T-helper 2 cell treated with Interferon-gamma antibody and Interleukin-4, amounts not matched to agents 5 μg/mL and 100 μg/mL, for 36 hours (primary cell): ENCODE data around the gene RBM14.
"Not testable (repeated sequence)": the region's sequence is repeated elsewhere in the genome, so short reads cannot be mapped to it uniquely, and the experiment has no call there.

Experiments
- DNase-seq: peaks from one replicate; pipeline ENCODE4 v3.0.0; 2021; ENCODE audit warnings: low spot score
- H3K27ac Mint-ChIP-seq: one replicate; pipeline ENCODE4 v1.8.0; 2021; ENCODE audit warnings: mild to moderate bottlenecking, mixed read lengths
- H3K27me3 Mint-ChIP-seq: one replicate; pipeline ENCODE4 v1.8.0; 2021; ENCODE audit warnings: low read depth, mixed read lengths
- H3K36me3 Mint-ChIP-seq: one replicate; pipeline ENCODE4 v1.8.0; 2021; ENCODE audit warnings: low read depth, mixed read lengths
- H3K4me1 Mint-ChIP-seq: one replicate; pipeline ENCODE4 v1.8.0; 2021; ENCODE audit warnings: low read depth, mixed read lengths
- H3K4me3 Mint-ChIP-seq: one replicate; pipeline ENCODE4 v1.8.0; 2022; ENCODE audit warnings: mild to moderate bottlenecking, moderate library complexity, mixed read lengths
- H3K9me3 Mint-ChIP-seq: one replicate; pipeline ENCODE4 v1.8.0; 2021; ENCODE audit warnings: mixed read lengths

Gene RBM14

GRCh38 chr11:66616379-66617154, at the start of gene RBM14:
Gene RBM14 (plus strand): TSS chr11:66616630. CDS start chr11:66616721, 91 bp downstream.
- H3K36me3 Mint-ChIP-seq, result peaks cover 53% of the 10 kb centered on the region
- H3K27me3 Mint-ChIP-seq, result no peaks in the 10 kb centered on the region
- peaks cover 28% of the 10 kb centered on the region for H3K4me1 Mint-ChIP-seq
- peak within 1 kb of the TSS; percentile 98 for H3K27ac Mint-ChIP-seq
- no peaks in the 10 kb centered on the region for H3K9me3 Mint-ChIP-seq
- DNase-seq, result peak; percentile 98
- peak within 1 kb of the TSS; percentile 99 for H3K4me3 Mint-ChIP-seq

GRCh38 chr11:66567787-66568123, 48.7 kb upstream of the RBM14 start:
- no peak for DNase-seq
- no peaks in the 10 kb centered on the region for H3K36me3 Mint-ChIP-seq
- no peaks in the 10 kb centered on the region for H3K9me3 Mint-ChIP-seq
- no peak overlapping the region for H3K27ac Mint-ChIP-seq
- peaks cover 2% of the 10 kb centered on the region for H3K4me1 Mint-ChIP-seq
- H3K4me3 Mint-ChIP-seq, result peak overlapping the region; percentile 55
- H3K27me3 Mint-ChIP-seq, result peaks cover 33% of the 10 kb centered on the region

- DNase-seq, result peak; percentile 71
- H3K27ac Mint-ChIP-seq, result no peak within 1 kb of the TSS
- no peaks in the 10 kb centered on the region for H3K9me3 Mint-ChIP-seq
Measured at GRCh38 chr11:66568124-66568916, 48.1 kb upstream of the RBM14 start, which contains the start of gene CTSF. Gene CTSF (minus strand): TSS chr11:66568606. CDS start chr11:66568486, 120 bp downstream.

GRCh38 chr11:66569076-66569475, 47.4 kb upstream of the RBM14 start:
- Mint-ChIP-seq H3K4me1 (peaks cover 2% of the 10 kb centered on the region), H3K27ac (no peak overlapping the region), H3K27me3 (peaks cover 36% of the 10 kb centered on the region)

More at GRCh38 chr11:66568124-66568916, 48.1 kb upstream of the RBM14 start, which contains the start of gene CTSF:
- peaks cover 33% of the 10 kb centered on the region for H3K27me3 Mint-ChIP-seq
- H3K36me3 Mint-ChIP-seq, result no peaks in the 10 kb centered on the region
- peaks cover 2% of the 10 kb centered on the region for H3K4me1 Mint-ChIP-seq
- peak within 1 kb of the TSS; percentile 75 for H3K4me3 Mint-ChIP-seq

GRCh38 chr11:66570079-66570849, 46.2 kb upstream of the RBM14 start:
- Mint-ChIP-seq H3K4me3 (no peak overlapping the region), H3K4me1 (peaks cover 2% of the 10 kb centered on the region), H3K27ac (no peak overlapping the region), H3K27me3 (peaks cover 40% of the 10 kb centered on the region), H3K9me3 (no peaks in the 10 kb centered on the region), H3K36me3 (no peaks in the 10 kb centered on the region)
- no peak for DNase-seq

More at GRCh38 chr11:66569076-66569475, 47.4 kb upstream of the RBM14 start:
- H3K9me3 Mint-ChIP-seq, result no peaks in the 10 kb centered on the region
- no peak overlapping the region for H3K4me3 Mint-ChIP-seq
- no peak for DNase-seq
- H3K36me3 Mint-ChIP-seq, result no peaks in the 10 kb centered on the region

- Mint-ChIP-seq H3K4me3 (no peak overlapping the region), H3K27me3 (peaks cover 43% of the 10 kb centered on the region), H3K27ac (no peak overlapping the region), H3K36me3 (no peaks in the 10 kb centered on the region), H3K4me1 (peaks cover 2% of the 10 kb centered on the region), H3K9me3 (no peaks in the 10 kb centered on the region)
- DNase-seq, result no peak
Measured at GRCh38 chr11:66570850-66571180, 45.6 kb upstream of the RBM14 start.

GRCh38 chr11:66579017-66579606, 37.3 kb upstream of the RBM14 start:
- Mint-ChIP-seq H3K9me3 (peaks cover 11% of the 10 kb centered on the region), H3K4me3 (no peak overlapping the region), H3K4me1 (peaks cover 3% of the 10 kb centered on the region), H3K27ac (no peak overlapping the region), H3K27me3 (peaks cover 12% of the 10 kb centered on the region), H3K36me3 (peaks cover 1% of the 10 kb centered on the region)
- DNase-seq, result peak; percentile 71

GRCh38 chr11:66580803-66581202, 35.6 kb upstream of the RBM14 start:
- H3K4me1 Mint-ChIP-seq, result peaks cover 3% of the 10 kb centered on the region

GRCh38 chr11:66581261-66581660, 35.2 kb upstream of the RBM14 start:
- peaks cover 3% of the 10 kb centered on the region for H3K4me1 Mint-ChIP-seq
- DNase-seq, result no peak
- H3K27ac Mint-ChIP-seq, result no peak overlapping the region
- peaks cover 11% of the 10 kb centered on the region for H3K9me3 Mint-ChIP-seq
- peaks cover 3% of the 10 kb centered on the region for H3K27me3 Mint-ChIP-seq
- no peak overlapping the region for H3K4me3 Mint-ChIP-seq
- peaks cover 1% of the 10 kb centered on the region for H3K36me3 Mint-ChIP-seq

More at GRCh38 chr11:66580803-66581202, 35.6 kb upstream of the RBM14 start:
- peaks cover 5% of the 10 kb centered on the region for H3K27me3 Mint-ChIP-seq
- peaks cover 1% of the 10 kb centered on the region for H3K36me3 Mint-ChIP-seq
- H3K9me3 Mint-ChIP-seq, result peaks cover 11% of the 10 kb centered on the region
- H3K27ac Mint-ChIP-seq, result no peak overlapping the region
- no peak overlapping the region for H3K4me3 Mint-ChIP-seq
- peak; percentile 22 for DNase-seq

GRCh38 chr11:66582565-66583147, 33.8 kb upstream of the RBM14 start:
- not testable (repeated sequence) for H3K27me3 Mint-ChIP-seq, H3K4me1 Mint-ChIP-seq, H3K36me3 Mint-ChIP-seq, H3K4me3 Mint-ChIP-seq, H3K27ac Mint-ChIP-seq, DNase-seq
- H3K9me3 Mint-ChIP-seq, result peaks cover 11% of the 10 kb centered on the region

- H3K27ac Mint-ChIP-seq, DNase-seq, H3K27me3 Mint-ChIP-seq, H3K4me3 Mint-ChIP-seq, H3K36me3 Mint-ChIP-seq, H3K4me1 Mint-ChIP-seq: not testable (repeated sequence)
- peaks cover 11% of the 10 kb centered on the region for H3K9me3 Mint-ChIP-seq
Measured at GRCh38 chr11:66585447-66585846, 31.0 kb upstream of the RBM14 start.

- no peaks in the 10 kb centered on the region for H3K27me3 Mint-ChIP-seq
Measured at GRCh38 chr11:66586136-66586535, 30.3 kb upstream of the RBM14 start.

GRCh38 chr11:66589315-66589714, 27.1 kb upstream of the RBM14 start:
- not testable (repeated sequence) for H3K27ac Mint-ChIP-seq, H3K4me3 Mint-ChIP-seq, DNase-seq, H3K36me3 Mint-ChIP-seq, H3K4me1 Mint-ChIP-seq, H3K9me3 Mint-ChIP-seq, H3K27me3 Mint-ChIP-seq

More at GRCh38 chr11:66586136-66586535, 30.3 kb upstream of the RBM14 start:
- DNase-seq, result no peak
- Mint-ChIP-seq H3K36me3 (peaks cover 1% of the 10 kb centered on the region), H3K9me3 (peaks cover 11% of the 10 kb centered on the region), H3K27ac (no peak overlapping the region), H3K4me1 (no peaks in the 10 kb centered on the region), H3K4me3 (no peak overlapping the region)
